Fibroblast of lung (primary cell): Measurements from ENCODE around the gene LZTS2. TPM values are rescaled to one million over a fixed set of nuclear protein-coding genes. Genes with fewer than 3 reads are reported as not detected.

ENCODE experiments used
- DNase-seq, 2 donors: peaks; one replicate each; pipeline versions ENCODE4 v3.0.0 to v3.0.0-alpha.2; 2010; ENCODE audit warnings: low read depth in 2 of 2
- H2AFZ ChIP-seq: 2 replicates; pipeline ENCODE4 v1.5.1; 2012; ENCODE audit warnings: low read length, control low read depth, inconsistent platforms
- H3K27ac ChIP-seq: 2 replicates; pipeline ENCODE4 v1.5.1; 2011; ENCODE audit warnings: low read length, control low read depth; ENCODE audit not compliant: insufficient read depth
- H3K27me3 ChIP-seq: 2 replicates; pipeline ENCODE4 v1.5.1; 2011; ENCODE audit warnings: mild to moderate bottlenecking, low read length; ENCODE audit not compliant: control insufficient read depth, insufficient read depth
- H3K36me3 ChIP-seq: 2 replicates; pipeline ENCODE4 v1.5.1; 2011; ENCODE audit warnings: low read length; ENCODE audit not compliant: control insufficient read depth, insufficient read depth
- H3K4me1 ChIP-seq: 2 replicates; pipeline ENCODE4 v1.5.1; 2011; ENCODE audit warnings: low read length; ENCODE audit not compliant: control insufficient read depth, insufficient read depth; ENCODE audit errors: extremely low read depth
- H3K4me2 ChIP-seq: 2 replicates; pipeline ENCODE4 v1.5.1; 2011; ENCODE audit warnings: low read length, control low read depth; ENCODE audit not compliant: insufficient read depth; ENCODE audit errors: extremely low read depth
- H3K4me3 ChIP-seq, 4 experiments: fragments of 200-600 bp in 1 of 4; sonication (generic) in 1 of 4; replicated peaks in 1 of 4; 2 replicates each; pipeline ENCODE4 v1.5.1; 2011 to 2016; ENCODE audit warnings: low read length in 4 of 4, low read depth in 3 of 4, mild to moderate bottlenecking in 3 of 4, control low read depth in 2 of 4, inconsistent platforms in 1 of 4, mixed read lengths in 1 of 4; ENCODE audit not compliant: insufficient read depth in 1 of 4; ENCODE audit errors: control extremely low read depth in 1 of 4
- H3K79me2 ChIP-seq: 2 replicates; pipeline ENCODE4 v1.5.1; 2012; ENCODE audit warnings: mild to moderate bottlenecking, low read length, inconsistent platforms; ENCODE audit not compliant: control insufficient read depth, insufficient read depth
- H3K9ac ChIP-seq: 2 replicates; pipeline ENCODE4 v1.5.1; 2011; ENCODE audit warnings: mild to moderate bottlenecking, low read length, control low read depth; ENCODE audit not compliant: insufficient read depth
- H3K9me3 ChIP-seq: 2 replicates; pipeline ENCODE4 v1.5.1; 2012; ENCODE audit warnings: low read depth, low read length; ENCODE audit not compliant: control insufficient read depth, insufficient read depth
- H4K20me1 ChIP-seq: 2 replicates; pipeline ENCODE4 v1.5.1; 2011; ENCODE audit warnings: low read length; ENCODE audit not compliant: control insufficient read depth, insufficient read depth; ENCODE audit errors: extremely low read depth
- EZH2 ChIP-seq: IDR thresholded peaks from 2 replicates; pipeline ENCODE4 v1.5.1; 2012; ENCODE audit warnings: low read length, control low read depth, mild to moderate bottlenecking; ENCODE audit errors: missing control alignments
- polyA plus RNA-seq, 2 donors: library from polyadenylated mRNA; depleted of rRNA in 1 of 2; stranded (reverse) in 1 of 2; unstranded in 1 of 2; fragments of >200 nt; gene quantifications; 2 replicates each; pipeline ENCODE4 v1.2.1, GENCODE V29; 2011 to 2012; ENCODE audit warnings: missing spikeins in 1 of 2
- total RNA-seq: library from RNA; depleted of rRNA; stranded (reverse); fragments of >200 nt; gene quantifications from 2 replicates; pipeline ENCODE4 v1.2.1, GENCODE V29; 2014
- TF ChIP-seq, protein P1 (sequence below), 2 donors: IDR thresholded peaks in 1 of 2; conservative IDR thresholded peaks in 1 of 2; 1 replicate in 1 of 2; 2 replicates in 1 of 2; pipeline ENCODE4 v1.5.1; 2011 to 2012; ENCODE audit warnings: low read length in 2 of 2, control low read depth in 1 of 2, inconsistent platforms in 1 of 2, low read depth in 1 of 2, mild to moderate bottlenecking in 1 of 2

The LZTS2 gene
- total and polyA plus RNA-seq, 2 donors (not counting 1 experiment from before 2014, with no cell fraction given) = 34.7 to 120 TPM

GRCh38 chr10:101041252-101041761 is 41.7 kb downstream of the LZTS2 start:
- H3K4me2 ChIP-seq = no peak overlapping the region
- no peaks in the 10 kb centered on the region for H3K27me3 ChIP-seq
- peaks cover 8% of the 10 kb centered on the region for H3K4me1 ChIP-seq
- H3K36me3 ChIP-seq = peaks cover 13% of the 10 kb centered on the region
- DNase-seq = peak; percentile 82 to 91
- no peaks in the 10 kb centered on the region for H3K79me2 ChIP-seq
- no peak overlapping the region for H3K4me3 ChIP-seq
- no peak overlapping the region for H3K27ac ChIP-seq
- no peaks in the 10 kb centered on the region for H4K20me1 ChIP-seq
- TF ChIP-seq, protein P1, sequence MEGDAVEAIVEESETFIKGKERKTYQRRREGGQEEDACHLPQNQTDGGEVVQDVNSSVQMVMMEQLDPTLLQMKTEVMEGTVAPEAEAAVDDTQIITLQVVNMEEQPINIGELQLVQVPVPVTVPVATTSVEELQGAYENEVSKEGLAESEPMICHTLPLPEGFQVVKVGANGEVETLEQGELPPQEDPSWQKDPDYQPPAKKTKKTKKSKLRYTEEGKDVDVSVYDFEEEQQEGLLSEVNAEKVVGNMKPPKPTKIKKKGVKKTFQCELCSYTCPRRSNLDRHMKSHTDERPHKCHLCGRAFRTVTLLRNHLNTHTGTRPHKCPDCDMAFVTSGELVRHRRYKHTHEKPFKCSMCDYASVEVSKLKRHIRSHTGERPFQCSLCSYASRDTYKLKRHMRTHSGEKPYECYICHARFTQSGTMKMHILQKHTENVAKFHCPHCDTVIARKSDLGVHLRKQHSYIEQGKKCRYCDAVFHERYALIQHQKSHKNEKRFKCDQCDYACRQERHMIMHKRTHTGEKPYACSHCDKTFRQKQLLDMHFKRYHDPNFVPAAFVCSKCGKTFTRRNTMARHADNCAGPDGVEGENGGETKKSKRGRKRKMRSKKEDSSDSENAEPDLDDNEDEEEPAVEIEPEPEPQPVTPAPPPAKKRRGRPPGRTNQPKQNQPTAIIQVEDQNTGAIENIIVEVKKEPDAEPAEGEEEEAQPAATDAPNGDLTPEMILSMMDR (conservative IDR thresholded peaks at IDR 0.05 in 1 of 2, IDR thresholded peaks at IDR 0.05 in 1 of 2; ENCODE audit: low read depth in 1 of 2, low read length in 2 of 2) = peak; percentile 85 to 88
- no peak for TF ChIP-seq EZH2
- H2AFZ ChIP-seq = no peak overlapping the region
- H3K9ac ChIP-seq = no peak overlapping the region
- H3K9me3 ChIP-seq = no peaks in the 10 kb centered on the region

GRCh38 chr10:101042118-101042517 is 42.5 kb downstream of the LZTS2 start:
- Histone ChIP-seq H3K36me3 (peaks cover 11% of the 10 kb centered on the region), H3K4me1 (peaks cover 8% of the 10 kb centered on the region), H3K79me2 (no peaks in the 10 kb centered on the region), H3K27me3 (no peaks in the 10 kb centered on the region), H3K4me3 (peak overlapping the region; percentile 16 to 68 (median 54)), H3K9me3 (no peaks in the 10 kb centered on the region), H3K27ac (peak overlapping the region; percentile 88), H4K20me1 (no peaks in the 10 kb centered on the region), H3K9ac (peak overlapping the region; percentile 67), H2AFZ (no peak overlapping the region), H3K4me2 (peak overlapping the region; percentile 70)
- no peak for TF ChIP-seq EZH2
- TF ChIP-seq, protein P1 (conservative IDR thresholded peaks at IDR 0.05 in 1 of 2, IDR thresholded peaks at IDR 0.05 in 1 of 2; ENCODE audit: low read depth in 1 of 2, low read length in 2 of 2) = no peak
- DNase-seq = no peak

DNA sequence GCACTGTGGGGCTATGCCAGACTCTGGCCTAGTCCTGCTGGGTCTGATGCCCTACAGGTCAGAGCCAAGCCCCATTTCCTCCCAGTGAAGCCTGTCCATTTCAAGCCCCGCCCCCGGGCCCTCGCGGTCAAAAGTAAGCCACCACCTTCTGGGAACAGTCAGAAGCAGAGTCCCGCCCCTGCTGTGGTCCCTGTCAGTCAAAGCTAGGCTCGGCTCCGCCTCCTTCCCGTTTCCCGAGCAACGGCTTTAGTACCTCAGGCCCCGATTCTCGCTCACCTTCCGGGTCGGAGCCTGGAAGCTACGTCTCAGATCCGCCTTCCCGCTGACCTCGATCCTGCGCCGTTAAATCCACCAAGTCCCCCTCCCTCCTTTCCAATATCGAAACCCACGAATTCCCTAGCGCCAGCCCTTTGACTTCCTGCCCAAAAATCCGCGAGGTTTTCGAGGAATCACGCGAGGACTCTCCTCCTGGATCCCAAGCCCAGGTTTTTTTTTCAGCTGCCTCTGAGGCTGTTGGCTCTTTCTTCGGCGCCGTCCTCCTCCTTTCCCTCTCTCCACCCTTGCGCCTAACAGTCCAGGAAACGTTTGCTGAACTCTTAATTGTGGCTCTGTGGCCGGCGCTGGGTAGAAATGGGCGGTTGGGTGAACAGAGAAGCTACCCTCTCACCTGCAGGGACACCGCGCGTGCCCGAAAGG is 43.2 kb downstream of the LZTS2 start:
- peak overlapping the region; percentile 67 for H3K9ac ChIP-seq

More for the DNA sequence above, 43.2 kb downstream of the LZTS2 start:
- H3K4me3 ChIP-seq = peak overlapping the region; percentile 20 to 68 (median 54)
- peak; percentile 93 to 97 for DNase-seq
- H3K79me2 ChIP-seq = no peaks in the 10 kb centered on the region
- peak overlapping the region; percentile 88 for H3K27ac ChIP-seq
- peak overlapping the region; percentile 81 for H3K4me2 ChIP-seq
- H3K9me3 ChIP-seq = no peaks in the 10 kb centered on the region
- H4K20me1 ChIP-seq = no peaks in the 10 kb centered on the region
- peak overlapping the region; percentile 68 for H2AFZ ChIP-seq
- H3K36me3 ChIP-seq = peaks cover 7% of the 10 kb centered on the region
- peaks cover 8% of the 10 kb centered on the region for H3K4me1 ChIP-seq
- TF ChIP-seq, protein P1 (conservative IDR thresholded peaks at IDR 0.05 in 1 of 2, IDR thresholded peaks at IDR 0.05 in 1 of 2; ENCODE audit: low read depth in 1 of 2, low read length in 2 of 2) = peak in 1 of 2 donors; percentile 2
- no peak for TF ChIP-seq EZH2
- H3K27me3 ChIP-seq = peaks cover 3% of the 10 kb centered on the region
